ENCODE data around the gene TRIP13.
"Not testable (repeated sequence)": the region's sequence is repeated elsewhere in the genome, so short reads cannot be mapped to it uniquely, and the experiment has no call there.

DNA sequence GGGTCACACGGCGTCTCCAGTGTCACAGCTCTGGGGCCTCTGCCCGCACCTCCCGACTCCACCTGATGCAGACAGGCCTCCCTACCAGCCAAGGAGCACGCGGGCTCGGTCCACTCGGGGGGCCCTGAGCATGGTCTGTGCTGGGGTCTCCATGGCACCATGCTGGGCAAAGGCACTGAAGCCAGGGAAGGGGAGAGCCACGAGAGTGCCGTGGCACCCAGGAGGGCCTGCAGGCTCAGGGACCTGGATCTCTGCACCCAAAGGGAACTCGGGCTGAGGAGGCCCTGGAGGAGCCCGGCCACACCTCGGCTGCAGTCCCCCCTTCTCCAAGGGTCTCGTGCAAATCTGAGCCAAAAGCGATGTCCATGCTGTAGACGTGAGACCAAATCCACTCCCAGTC lies 48.3 kb upstream of the TRIP13 start:
- TF ChIP-seq, protein P1, sequence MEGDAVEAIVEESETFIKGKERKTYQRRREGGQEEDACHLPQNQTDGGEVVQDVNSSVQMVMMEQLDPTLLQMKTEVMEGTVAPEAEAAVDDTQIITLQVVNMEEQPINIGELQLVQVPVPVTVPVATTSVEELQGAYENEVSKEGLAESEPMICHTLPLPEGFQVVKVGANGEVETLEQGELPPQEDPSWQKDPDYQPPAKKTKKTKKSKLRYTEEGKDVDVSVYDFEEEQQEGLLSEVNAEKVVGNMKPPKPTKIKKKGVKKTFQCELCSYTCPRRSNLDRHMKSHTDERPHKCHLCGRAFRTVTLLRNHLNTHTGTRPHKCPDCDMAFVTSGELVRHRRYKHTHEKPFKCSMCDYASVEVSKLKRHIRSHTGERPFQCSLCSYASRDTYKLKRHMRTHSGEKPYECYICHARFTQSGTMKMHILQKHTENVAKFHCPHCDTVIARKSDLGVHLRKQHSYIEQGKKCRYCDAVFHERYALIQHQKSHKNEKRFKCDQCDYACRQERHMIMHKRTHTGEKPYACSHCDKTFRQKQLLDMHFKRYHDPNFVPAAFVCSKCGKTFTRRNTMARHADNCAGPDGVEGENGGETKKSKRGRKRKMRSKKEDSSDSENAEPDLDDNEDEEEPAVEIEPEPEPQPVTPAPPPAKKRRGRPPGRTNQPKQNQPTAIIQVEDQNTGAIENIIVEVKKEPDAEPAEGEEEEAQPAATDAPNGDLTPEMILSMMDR (tag by site-specific recombination; IDR thresholded peaks at IDR 0.05) = not testable (repeated sequence)
- TF ChIP-seq, protein P2, sequence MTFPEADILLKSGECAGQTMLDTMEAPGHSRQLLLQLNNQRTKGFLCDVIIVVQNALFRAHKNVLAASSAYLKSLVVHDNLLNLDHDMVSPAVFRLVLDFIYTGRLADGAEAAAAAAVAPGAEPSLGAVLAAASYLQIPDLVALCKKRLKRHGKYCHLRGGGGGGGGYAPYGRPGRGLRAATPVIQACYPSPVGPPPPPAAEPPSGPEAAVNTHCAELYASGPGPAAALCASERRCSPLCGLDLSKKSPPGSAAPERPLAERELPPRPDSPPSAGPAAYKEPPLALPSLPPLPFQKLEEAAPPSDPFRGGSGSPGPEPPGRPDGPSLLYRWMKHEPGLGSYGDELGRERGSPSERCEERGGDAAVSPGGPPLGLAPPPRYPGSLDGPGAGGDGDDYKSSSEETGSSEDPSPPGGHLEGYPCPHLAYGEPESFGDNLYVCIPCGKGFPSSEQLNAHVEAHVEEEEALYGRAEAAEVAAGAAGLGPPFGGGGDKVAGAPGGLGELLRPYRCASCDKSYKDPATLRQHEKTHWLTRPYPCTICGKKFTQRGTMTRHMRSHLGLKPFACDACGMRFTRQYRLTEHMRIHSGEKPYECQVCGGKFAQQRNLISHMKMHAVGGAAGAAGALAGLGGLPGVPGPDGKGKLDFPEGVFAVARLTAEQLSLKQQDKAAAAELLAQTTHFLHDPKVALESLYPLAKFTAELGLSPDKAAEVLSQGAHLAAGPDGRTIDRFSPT (tag by site-specific recombination; IDR thresholded peaks at IDR 0.05) = not testable (repeated sequence)
- TF ChIP-seq ZNF112 (tag by site-specific recombination; IDR thresholded peaks at IDR 0.05); BCL11A (tag by site-specific recombination; IDR thresholded peaks at IDR 0.05; ENCODE audit: low read depth); ZFP37 (tag by site-specific recombination; IDR thresholded peaks at IDR 0.05); HOXA7 (CRISPR knock-in tag; IDR thresholded peaks at IDR 0.05; ENCODE audit: borderline replicate concordance): not testable (repeated sequence)
- TF ChIP-seq, protein P3, sequence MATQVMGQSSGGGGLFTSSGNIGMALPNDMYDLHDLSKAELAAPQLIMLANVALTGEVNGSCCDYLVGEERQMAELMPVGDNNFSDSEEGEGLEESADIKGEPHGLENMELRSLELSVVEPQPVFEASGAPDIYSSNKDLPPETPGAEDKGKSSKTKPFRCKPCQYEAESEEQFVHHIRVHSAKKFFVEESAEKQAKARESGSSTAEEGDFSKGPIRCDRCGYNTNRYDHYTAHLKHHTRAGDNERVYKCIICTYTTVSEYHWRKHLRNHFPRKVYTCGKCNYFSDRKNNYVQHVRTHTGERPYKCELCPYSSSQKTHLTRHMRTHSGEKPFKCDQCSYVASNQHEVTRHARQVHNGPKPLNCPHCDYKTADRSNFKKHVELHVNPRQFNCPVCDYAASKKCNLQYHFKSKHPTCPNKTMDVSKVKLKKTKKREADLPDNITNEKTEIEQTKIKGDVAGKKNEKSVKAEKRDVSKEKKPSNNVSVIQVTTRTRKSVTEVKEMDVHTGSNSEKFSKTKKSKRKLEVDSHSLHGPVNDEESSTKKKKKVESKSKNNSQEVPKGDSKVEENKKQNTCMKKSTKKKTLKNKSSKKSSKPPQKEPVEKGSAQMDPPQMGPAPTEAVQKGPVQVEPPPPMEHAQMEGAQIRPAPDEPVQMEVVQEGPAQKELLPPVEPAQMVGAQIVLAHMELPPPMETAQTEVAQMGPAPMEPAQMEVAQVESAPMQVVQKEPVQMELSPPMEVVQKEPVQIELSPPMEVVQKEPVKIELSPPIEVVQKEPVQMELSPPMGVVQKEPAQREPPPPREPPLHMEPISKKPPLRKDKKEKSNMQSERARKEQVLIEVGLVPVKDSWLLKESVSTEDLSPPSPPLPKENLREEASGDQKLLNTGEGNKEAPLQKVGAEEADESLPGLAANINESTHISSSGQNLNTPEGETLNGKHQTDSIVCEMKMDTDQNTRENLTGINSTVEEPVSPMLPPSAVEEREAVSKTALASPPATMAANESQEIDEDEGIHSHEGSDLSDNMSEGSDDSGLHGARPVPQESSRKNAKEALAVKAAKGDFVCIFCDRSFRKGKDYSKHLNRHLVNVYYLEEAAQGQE (tag by site-specific recombination; IDR thresholded peaks at IDR 0.05) = not testable (repeated sequence)
- TF ChIP-seq, protein P4, sequence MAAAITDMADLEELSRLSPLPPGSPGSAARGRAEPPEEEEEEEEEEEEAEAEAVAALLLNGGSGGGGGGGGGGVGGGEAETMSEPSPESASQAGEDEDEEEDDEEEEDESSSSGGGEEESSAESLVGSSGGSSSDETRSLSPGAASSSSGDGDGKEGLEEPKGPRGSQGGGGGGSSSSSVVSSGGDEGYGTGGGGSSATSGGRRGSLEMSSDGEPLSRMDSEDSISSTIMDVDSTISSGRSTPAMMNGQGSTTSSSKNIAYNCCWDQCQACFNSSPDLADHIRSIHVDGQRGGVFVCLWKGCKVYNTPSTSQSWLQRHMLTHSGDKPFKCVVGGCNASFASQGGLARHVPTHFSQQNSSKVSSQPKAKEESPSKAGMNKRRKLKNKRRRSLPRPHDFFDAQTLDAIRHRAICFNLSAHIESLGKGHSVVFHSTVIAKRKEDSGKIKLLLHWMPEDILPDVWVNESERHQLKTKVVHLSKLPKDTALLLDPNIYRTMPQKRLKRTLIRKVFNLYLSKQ (tag by site-specific recombination; IDR thresholded peaks at IDR 0.05; ENCODE audit: borderline replicate concordance) = not testable (repeated sequence)

All from HEK293 (cell line).